HepG2 (cell line): ENCODE results near the gene SLBP. TPM values are rescaled to one million over a fixed set of nuclear protein-coding genes. Genes with fewer than 3 reads are reported as not detected.

Source experiments
- KMT2A ChIP-seq: sonication (generic); formaldehyde crosslinking; IDR thresholded peaks from 2 replicates; pipeline ENCODE4 v1.4.0; 2020; ENCODE audit warnings: missing genetic modification reagents
- MYC ChIP-seq: sonication (generic); formaldehyde crosslinking; IDR thresholded peaks from 2 replicates; pipeline ENCODE4 v1.9.0; 2021; ENCODE audit warnings: missing genetic modification reagents, borderline replicate concordance
- NFE2L2 ChIP-seq: fragments of 150-350 bp; IDR thresholded peaks from 2 replicates; pipeline ENCODE4 v1.6.1; 2014; ENCODE audit warnings: low read length
- NR2C2 ChIP-seq: sonication (generic); formaldehyde crosslinking; IDR thresholded peaks from 2 replicates; pipeline ENCODE4 v1.4.0; 2020; ENCODE audit warnings: missing genetic modification reagents, mild to moderate bottlenecking, moderate library complexity, borderline replicate concordance
- SIN3A ChIP-seq: IDR thresholded peaks from 2 replicates; pipeline ENCODE4 v1.6.1; 2011; ENCODE audit warnings: low read depth, mild to moderate bottlenecking, control low read depth, low read length, borderline replicate concordance
- SOX13 ChIP-seq, 3 experiments: fragments of 450-650 bp in 1 of 3; sonication (generic) in 1 of 3; formaldehyde crosslinking in 1 of 3; IDR thresholded peaks in 2 of 3; conservative IDR thresholded peaks in 1 of 3; 2 replicates each; pipeline versions ENCODE4 v1.5.0 to v1.6.1; 2016 to 2020; ENCODE audit warnings: antibody characterized with exemption in 1 of 3, mild to moderate bottlenecking in 1 of 3, missing compliant biosample characterization in 1 of 3, missing genetic modification reagents in 1 of 3, moderate library complexity in 1 of 3
- ZKSCAN1 ChIP-seq: fragments of 150-350 bp; IDR thresholded peaks from 2 replicates; pipeline ENCODE4 v1.6.1; 2014; ENCODE audit warnings: low read length
- ZNF317 ChIP-seq: sonication (generic); formaldehyde crosslinking; IDR thresholded peaks from 2 replicates; pipeline ENCODE4 v1.5.0; 2020; ENCODE audit warnings: mild to moderate bottlenecking, missing genetic modification reagents
- polyA plus RNA-seq, 8 experiments: library from polyadenylated mRNA; depleted of rRNA in 3 of 8; stranded (reverse) in 7 of 8; unstranded in 1 of 8; fragments of >200 nt; fragmentation: Illumina TruSeq in 4 of 8; extraction: Trizol in 4 of 8; gene quantifications; 2 replicates each; pipeline versions ENCODE4 v1.2.1 to v1.2.3, GENCODE V29; 2011 to 2016; ENCODE audit warnings: low read depth in 4 of 8, missing spikeins in 1 of 8, mixed read lengths in 1 of 8; ENCODE audit not compliant: insufficient read depth in 1 of 8
- total RNA-seq, 5 experiments: library from RNA; depleted of rRNA; stranded (reverse); fragments of >200 nt; fragmentation: Illumina TruSeq; extraction: Trizol; gene quantifications; 2 replicates each; pipeline ENCODE4 v1.2.3, GENCODE V29; 2016; ENCODE audit warnings: low read depth in 1 of 5
- TF ChIP-seq, protein P1 (sequence below), 2 experiments: sonication (generic) in 1 of 2; formaldehyde crosslinking in 1 of 2; IDR thresholded peaks; 2 replicates each; pipeline versions ENCODE4 v1.6.1 to v1.9.0; 2014 to 2022; ENCODE audit warnings: antibody characterized with exemption in 1 of 2, borderline replicate concordance in 1 of 2, inconsistent platforms in 1 of 2, low read depth in 1 of 2, missing genetic modification reagents in 1 of 2
- TF ChIP-seq, protein P2 (sequence below): sonication (generic); formaldehyde crosslinking; IDR thresholded peaks from 2 replicates; pipeline ENCODE4 v1.8.1; 2023; ENCODE audit warnings: missing genetic modification reagents, inconsistent platforms, borderline replicate concordance
- TF ChIP-seq, protein P3 (sequence below): IDR thresholded peaks from 2 replicates; pipeline ENCODE4 v1.6.1; 2016
- TF ChIP-seq, protein P4 (sequence below): fragments of 450-650 bp; IDR thresholded peaks from 2 replicates; pipeline ENCODE4 v1.6.1; 2016
- TF ChIP-seq, protein P5 (sequence below): IDR thresholded peaks from 2 replicates; pipeline ENCODE4 v1.6.1; 2016; ENCODE audit warnings: missing biosample characterization, missing genetic modification reagents, low read depth

The SLBP gene
- total and polyA plus RNA-seq, 2 of the 13 experiments (the other 11 are each of a cell fraction or from before 2014, with no cell fraction given), result 43.9 to 104 TPM

DNA sequence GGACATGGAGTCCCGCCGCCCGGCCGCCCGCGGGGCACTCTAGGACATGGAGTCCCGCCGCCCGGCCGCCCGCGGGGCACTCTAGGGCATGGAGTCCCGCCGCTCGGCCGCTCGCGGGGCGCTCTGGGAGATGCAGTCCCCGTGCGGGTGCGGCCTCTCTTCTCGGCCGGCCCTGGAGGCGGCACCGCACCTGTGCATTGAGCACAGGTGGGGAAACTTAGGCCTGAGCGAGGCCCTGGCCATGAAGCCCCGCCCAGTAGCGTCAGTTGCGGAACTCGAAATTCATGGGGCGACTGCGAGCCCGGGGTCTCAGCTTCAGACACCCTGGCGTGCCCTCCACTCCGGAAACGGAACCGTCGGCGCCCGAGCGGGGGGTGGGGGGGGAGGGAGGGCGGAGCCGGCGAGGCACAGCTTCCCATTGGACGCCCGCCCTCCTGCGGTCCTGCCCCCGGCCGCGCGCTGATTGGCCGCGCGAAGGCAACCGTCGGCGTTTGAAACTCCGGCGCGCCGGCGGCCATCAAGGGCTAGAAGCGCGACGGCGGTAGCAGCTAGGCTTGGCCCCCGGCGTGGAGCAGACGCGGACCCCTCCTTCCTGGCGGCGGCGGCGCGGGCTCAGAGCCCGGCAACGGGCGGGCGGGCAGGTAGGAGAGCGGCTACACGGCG, 9.0 kb upstream of the SLBP start, which contains the start of the genes TACC3 and TMEM129 (continued):
- TF ChIP-seq, protein P1, sequence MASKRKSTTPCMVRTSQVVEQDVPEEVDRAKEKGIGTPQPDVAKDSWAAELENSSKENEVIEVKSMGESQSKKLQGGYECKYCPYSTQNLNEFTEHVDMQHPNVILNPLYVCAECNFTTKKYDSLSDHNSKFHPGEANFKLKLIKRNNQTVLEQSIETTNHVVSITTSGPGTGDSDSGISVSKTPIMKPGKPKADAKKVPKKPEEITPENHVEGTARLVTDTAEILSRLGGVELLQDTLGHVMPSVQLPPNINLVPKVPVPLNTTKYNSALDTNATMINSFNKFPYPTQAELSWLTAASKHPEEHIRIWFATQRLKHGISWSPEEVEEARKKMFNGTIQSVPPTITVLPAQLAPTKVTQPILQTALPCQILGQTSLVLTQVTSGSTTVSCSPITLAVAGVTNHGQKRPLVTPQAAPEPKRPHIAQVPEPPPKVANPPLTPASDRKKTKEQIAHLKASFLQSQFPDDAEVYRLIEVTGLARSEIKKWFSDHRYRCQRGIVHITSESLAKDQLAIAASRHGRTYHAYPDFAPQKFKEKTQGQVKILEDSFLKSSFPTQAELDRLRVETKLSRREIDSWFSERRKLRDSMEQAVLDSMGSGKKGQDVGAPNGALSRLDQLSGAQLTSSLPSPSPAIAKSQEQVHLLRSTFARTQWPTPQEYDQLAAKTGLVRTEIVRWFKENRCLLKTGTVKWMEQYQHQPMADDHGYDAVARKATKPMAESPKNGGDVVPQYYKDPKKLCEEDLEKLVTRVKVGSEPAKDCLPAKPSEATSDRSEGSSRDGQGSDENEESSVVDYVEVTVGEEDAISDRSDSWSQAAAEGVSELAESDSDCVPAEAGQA (IDR thresholded peaks at IDR 0.05; ENCODE audit: low read depth), result peak; percentile 52; the same call in 1 of the 2 replicates
- TF ChIP-seq, protein P1 (CRISPR knock-in tag; IDR thresholded peaks at IDR 0.05; ENCODE audit: borderline replicate concordance), result 0 out of 2 replicates have a peak, but pooled peaks have one; percentile 5
- TF ChIP-seq, protein P2, sequence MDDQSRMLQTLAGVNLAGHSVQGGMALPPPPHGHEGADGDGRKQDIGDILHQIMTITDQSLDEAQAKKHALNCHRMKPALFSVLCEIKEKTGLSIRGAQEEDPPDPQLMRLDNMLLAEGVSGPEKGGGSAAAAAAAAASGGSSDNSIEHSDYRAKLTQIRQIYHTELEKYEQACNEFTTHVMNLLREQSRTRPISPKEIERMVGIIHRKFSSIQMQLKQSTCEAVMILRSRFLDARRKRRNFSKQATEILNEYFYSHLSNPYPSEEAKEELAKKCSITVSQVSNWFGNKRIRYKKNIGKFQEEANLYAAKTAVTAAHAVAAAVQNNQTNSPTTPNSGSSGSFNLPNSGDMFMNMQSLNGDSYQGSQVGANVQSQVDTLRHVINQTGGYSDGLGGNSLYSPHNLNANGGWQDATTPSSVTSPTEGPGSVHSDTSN (CRISPR knock-in tag), result no peak
- peak; percentile 98 for TF ChIP-seq NR2C2 (CRISPR knock-in tag)
- no peak for TF ChIP-seq NFE2L2
- TF ChIP-seq ZKSCAN1, result peak; percentile 20; the same call in 1 of the 2 replicates
- 0 out of 2 replicates have a peak, but pooled peaks have one; percentile 5 for TF ChIP-seq ZNF317 (CRISPR knock-in tag)
- TF ChIP-seq, protein P3, sequence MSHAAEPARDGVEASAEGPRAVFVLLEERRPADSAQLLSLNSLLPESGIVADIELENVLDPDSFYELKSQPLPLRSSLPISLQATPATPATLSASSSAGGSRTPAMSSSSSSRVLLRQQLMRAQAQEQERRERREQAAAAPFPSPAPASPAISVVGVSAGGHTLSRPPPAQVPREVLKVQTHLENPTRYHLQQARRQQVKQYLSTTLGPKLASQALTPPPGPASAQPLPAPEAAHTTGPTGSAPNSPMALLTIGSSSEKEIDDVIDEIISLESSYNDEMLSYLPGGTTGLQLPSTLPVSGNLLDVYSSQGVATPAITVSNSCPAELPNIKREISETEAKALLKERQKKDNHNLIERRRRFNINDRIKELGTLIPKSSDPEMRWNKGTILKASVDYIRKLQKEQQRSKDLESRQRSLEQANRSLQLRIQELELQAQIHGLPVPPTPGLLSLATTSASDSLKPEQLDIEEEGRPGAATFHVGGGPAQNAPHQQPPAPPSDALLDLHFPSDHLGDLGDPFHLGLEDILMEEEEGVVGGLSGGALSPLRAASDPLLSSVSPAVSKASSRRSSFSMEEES (CRISPR knock-in tag), result no peak
- TF ChIP-seq SOX13 (IDR thresholded peaks at IDR 0.05), result no peak
- 0 out of 4 replicates have a peak, but pooled peaks of 1 of the 2 experiments have one; percentile 21 for TF ChIP-seq SOX13 (CRISPR knock-in tag; conservative IDR thresholded peaks at IDR 0.05 in 1 of 2, IDR thresholded peaks at IDR 0.05 in 1 of 2)
- peak; percentile 62 for TF ChIP-seq MYC (CRISPR knock-in tag)
- TF ChIP-seq KMT2A (CRISPR knock-in tag), result 0 out of 2 replicates have a peak, but pooled peaks have one; percentile 34
- TF ChIP-seq, protein P4, sequence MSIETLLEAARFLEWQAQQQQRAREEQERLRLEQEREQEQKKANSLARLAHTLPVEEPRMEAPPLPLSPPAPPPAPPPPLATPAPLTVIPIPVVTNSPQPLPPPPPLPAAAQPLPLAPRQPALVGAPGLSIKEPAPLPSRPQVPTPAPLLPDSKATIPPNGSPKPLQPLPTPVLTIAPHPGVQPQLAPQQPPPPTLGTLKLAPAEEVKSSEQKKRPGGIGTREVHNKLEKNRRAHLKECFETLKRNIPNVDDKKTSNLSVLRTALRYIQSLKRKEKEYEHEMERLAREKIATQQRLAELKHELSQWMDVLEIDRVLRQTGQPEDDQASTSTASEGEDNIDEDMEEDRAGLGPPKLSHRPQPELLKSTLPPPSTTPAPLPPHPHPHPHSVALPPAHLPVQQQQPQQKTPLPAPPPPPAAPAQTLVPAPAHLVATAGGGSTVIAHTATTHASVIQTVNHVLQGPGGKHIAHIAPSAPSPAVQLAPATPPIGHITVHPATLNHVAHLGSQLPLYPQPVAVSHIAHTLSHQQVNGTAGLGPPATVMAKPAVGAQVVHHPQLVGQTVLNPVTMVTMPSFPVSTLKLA, result 0 out of 2 replicates have a peak, but pooled peaks have one; percentile 13
- peak; percentile 96 for TF ChIP-seq SIN3A
- TF ChIP-seq, protein P5, sequence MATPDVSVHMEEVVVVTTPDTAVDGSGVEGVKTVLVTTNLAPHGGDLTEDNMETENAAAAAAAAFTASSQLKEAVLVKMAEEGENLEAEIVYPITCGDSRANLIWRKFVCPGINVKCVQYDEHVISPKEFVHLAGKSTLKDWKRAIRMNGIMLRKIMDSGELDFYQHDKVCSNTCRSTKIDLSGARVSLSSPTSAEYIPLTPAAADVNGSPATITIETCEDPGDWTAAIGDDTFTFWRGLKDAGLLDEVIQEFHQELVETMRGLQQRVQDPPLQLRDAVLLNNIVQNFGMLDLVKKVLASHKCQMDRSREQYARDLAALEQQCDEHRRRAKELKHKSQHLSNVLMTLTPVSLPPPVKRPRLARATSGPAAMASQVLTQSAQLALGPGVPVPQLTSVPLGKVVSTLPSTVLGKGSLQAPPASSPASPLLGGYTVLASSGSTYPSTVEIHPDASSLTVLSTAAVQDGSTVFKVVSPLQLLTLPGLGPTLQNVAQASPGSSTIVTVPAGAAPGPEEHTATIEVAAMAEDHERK, result peak; percentile 33; the same call in 1 of the 2 replicates
